Stimulated activated naive CD8-positive, alpha-beta T cell treated with anti-CD3 and anti-CD28 coated beads, Interleukin-15, Interleukin-2, amounts not matched to agents 100 ng/mL and 50 ng/mL, for 24 hours (primary cell): Measurements from ENCODE around the gene KLHL17.
A peak's percentile ranks its signal among the peaks of the same experiment; 100 is the strongest.

Source experiments
- H3K27ac Mint-ChIP-seq: one replicate; pipeline ENCODE4 v1.8.0; 2021; ENCODE audit warnings: mild to moderate bottlenecking, mixed read lengths
- H3K27me3 Mint-ChIP-seq: one replicate; pipeline ENCODE4 v1.8.0; 2021; ENCODE audit warnings: mixed read lengths
- H3K36me3 Mint-ChIP-seq: one replicate; pipeline ENCODE4 v1.8.0; 2021; ENCODE audit warnings: low read depth, mixed read lengths
- H3K4me1 Mint-ChIP-seq: one replicate; pipeline ENCODE4 v1.8.0; 2021; ENCODE audit warnings: low read depth, mixed read lengths
- H3K4me3 Mint-ChIP-seq: one replicate; pipeline ENCODE4 v1.8.0; 2021; ENCODE audit warnings: mild to moderate bottlenecking, mixed read lengths
- H3K9me3 Mint-ChIP-seq: one replicate; pipeline ENCODE4 v1.8.0; 2021; ENCODE audit warnings: mixed read lengths

KLHL17 gene

GRCh38 chr1:918843-919242 is 41.5 kb upstream of the KLHL17 start:
- H3K27me3 Mint-ChIP-seq: peaks cover 38% of the 10 kb centered on the region
- H3K4me1 Mint-ChIP-seq: peaks cover 15% of the 10 kb centered on the region
- H3K27ac Mint-ChIP-seq: no peak overlapping the region
- H3K9me3 Mint-ChIP-seq: no peaks in the 10 kb centered on the region
- no peak overlapping the region for H3K4me3 Mint-ChIP-seq
- no peaks in the 10 kb centered on the region for H3K36me3 Mint-ChIP-seq

GRCh38 chr1:919271-919872 is 41.0 kb upstream of the KLHL17 start:
- H3K4me1 Mint-ChIP-seq: peaks cover 15% of the 10 kb centered on the region
- H3K27me3 Mint-ChIP-seq: peaks cover 38% of the 10 kb centered on the region
- no peak overlapping the region for H3K4me3 Mint-ChIP-seq
- H3K9me3 Mint-ChIP-seq: no peaks in the 10 kb centered on the region
- H3K36me3 Mint-ChIP-seq: no peaks in the 10 kb centered on the region
- no peak overlapping the region for H3K27ac Mint-ChIP-seq

GRCh38 chr1:920010-920409 is 40.4 kb upstream of the KLHL17 start:
- H3K9me3 Mint-ChIP-seq: no peaks in the 10 kb centered on the region
- peaks cover 15% of the 10 kb centered on the region for H3K4me1 Mint-ChIP-seq
- H3K4me3 Mint-ChIP-seq: no peak overlapping the region
- no peaks in the 10 kb centered on the region for H3K36me3 Mint-ChIP-seq
- H3K27me3 Mint-ChIP-seq: peaks cover 38% of the 10 kb centered on the region
- no peak overlapping the region for H3K27ac Mint-ChIP-seq

- H3K4me3 Mint-ChIP-seq: no peak overlapping the region
- no peak overlapping the region for H3K27ac Mint-ChIP-seq
- no peaks in the 10 kb centered on the region for H3K36me3 Mint-ChIP-seq
- peaks cover 38% of the 10 kb centered on the region for H3K27me3 Mint-ChIP-seq
- H3K9me3 Mint-ChIP-seq: no peaks in the 10 kb centered on the region
- peaks cover 15% of the 10 kb centered on the region for H3K4me1 Mint-ChIP-seq
Observed at GRCh38 chr1:920521-920920, 39.9 kb upstream of the KLHL17 start.

- Mint-ChIP-seq H3K4me1 (peaks cover 15% of the 10 kb centered on the region), H3K27me3 (peaks cover 44% of the 10 kb centered on the region), H3K9me3 (no peaks in the 10 kb centered on the region), H3K27ac (no peak overlapping the region), H3K4me3 (no peak overlapping the region), H3K36me3 (no peaks in the 10 kb centered on the region)
Observed at GRCh38 chr1:921011-921837, 39.2 kb upstream of the KLHL17 start.

- Mint-ChIP-seq H3K9me3 (no peaks in the 10 kb centered on the region), H3K27ac (no peak within 1 kb of the TSS), H3K27me3 (peaks cover 57% of the 10 kb centered on the region), H3K4me3 (peak within 1 kb of the TSS; percentile 78), H3K4me1 (peaks cover 15% of the 10 kb centered on the region), H3K36me3 (no peaks in the 10 kb centered on the region)
Observed at GRCh38 chr1:923131-923990, 37.0 kb upstream of the KLHL17 start, which contains the start of gene SAMD11. Gene SAMD11 (plus strand): TSS chr1:923923. CDS start chr1:924432, 509 bp downstream.

- Mint-ChIP-seq H3K9me3 (no peaks in the 10 kb centered on the region), H3K27ac (no peak overlapping the region), H3K4me1 (peaks cover 15% of the 10 kb centered on the region), H3K4me3 (no peak overlapping the region), H3K27me3 (peaks cover 52% of the 10 kb centered on the region), H3K36me3 (no peaks in the 10 kb centered on the region)
Observed at GRCh38 chr1:923991-924655, 36.3 kb upstream of the KLHL17 start.

- H3K4me1 Mint-ChIP-seq: peaks cover 15% of the 10 kb centered on the region
- H3K4me3 Mint-ChIP-seq: no peak overlapping the region
- no peaks in the 10 kb centered on the region for H3K36me3 Mint-ChIP-seq
- no peak overlapping the region for H3K27ac Mint-ChIP-seq
- H3K27me3 Mint-ChIP-seq: peaks cover 52% of the 10 kb centered on the region
- H3K9me3 Mint-ChIP-seq: no peaks in the 10 kb centered on the region
Observed at GRCh38 chr1:924656-925560, 35.5 kb upstream of the KLHL17 start.

GRCh38 chr1:925561-926421 is 34.6 kb upstream of the KLHL17 start:
- H3K27me3 Mint-ChIP-seq: peaks cover 44% of the 10 kb centered on the region
- peaks cover 11% of the 10 kb centered on the region for H3K4me1 Mint-ChIP-seq

GRCh38 chr1:927234-927633 is 33.1 kb upstream of the KLHL17 start:
- H3K27me3 Mint-ChIP-seq: peaks cover 37% of the 10 kb centered on the region
- H3K4me3 Mint-ChIP-seq: no peak overlapping the region
- no peaks in the 10 kb centered on the region for H3K9me3 Mint-ChIP-seq
- peaks cover 8% of the 10 kb centered on the region for H3K4me1 Mint-ChIP-seq
- no peak overlapping the region for H3K27ac Mint-ChIP-seq
- no peaks in the 10 kb centered on the region for H3K36me3 Mint-ChIP-seq

More at GRCh38 chr1:925561-926421, 34.6 kb upstream of the KLHL17 start:
- no peak overlapping the region for H3K27ac Mint-ChIP-seq
- no peaks in the 10 kb centered on the region for H3K36me3 Mint-ChIP-seq
- H3K4me3 Mint-ChIP-seq: peak overlapping the region; percentile 35
- no peaks in the 10 kb centered on the region for H3K9me3 Mint-ChIP-seq

DNA sequence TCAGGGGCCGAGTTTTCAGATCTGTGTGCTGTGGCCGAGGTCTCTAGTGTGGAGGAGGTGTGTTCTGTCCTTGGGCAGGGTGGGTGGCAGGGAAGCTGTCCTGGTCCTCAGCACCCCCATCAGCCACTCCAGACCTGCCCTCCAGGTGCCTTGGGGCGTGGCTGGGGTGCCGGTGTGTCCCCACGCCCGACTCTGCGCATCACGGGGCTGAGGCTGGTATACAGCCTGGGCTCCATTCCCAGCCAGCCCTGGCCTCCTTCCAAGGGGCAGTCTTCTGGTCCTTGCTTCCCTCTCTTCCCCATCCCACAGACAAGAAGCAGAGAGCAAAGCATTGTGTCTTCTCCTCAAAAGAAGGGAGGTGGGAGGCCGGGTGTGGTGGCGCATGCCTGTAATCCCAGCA is 32.6 kb upstream of the KLHL17 start:
- Mint-ChIP-seq H3K27me3 (peaks cover 33% of the 10 kb centered on the region), H3K4me3 (no peak overlapping the region), H3K4me1 (peaks cover 8% of the 10 kb centered on the region), H3K27ac (no peak overlapping the region), H3K36me3 (no peaks in the 10 kb centered on the region), H3K9me3 (no peaks in the 10 kb centered on the region)

DNA sequence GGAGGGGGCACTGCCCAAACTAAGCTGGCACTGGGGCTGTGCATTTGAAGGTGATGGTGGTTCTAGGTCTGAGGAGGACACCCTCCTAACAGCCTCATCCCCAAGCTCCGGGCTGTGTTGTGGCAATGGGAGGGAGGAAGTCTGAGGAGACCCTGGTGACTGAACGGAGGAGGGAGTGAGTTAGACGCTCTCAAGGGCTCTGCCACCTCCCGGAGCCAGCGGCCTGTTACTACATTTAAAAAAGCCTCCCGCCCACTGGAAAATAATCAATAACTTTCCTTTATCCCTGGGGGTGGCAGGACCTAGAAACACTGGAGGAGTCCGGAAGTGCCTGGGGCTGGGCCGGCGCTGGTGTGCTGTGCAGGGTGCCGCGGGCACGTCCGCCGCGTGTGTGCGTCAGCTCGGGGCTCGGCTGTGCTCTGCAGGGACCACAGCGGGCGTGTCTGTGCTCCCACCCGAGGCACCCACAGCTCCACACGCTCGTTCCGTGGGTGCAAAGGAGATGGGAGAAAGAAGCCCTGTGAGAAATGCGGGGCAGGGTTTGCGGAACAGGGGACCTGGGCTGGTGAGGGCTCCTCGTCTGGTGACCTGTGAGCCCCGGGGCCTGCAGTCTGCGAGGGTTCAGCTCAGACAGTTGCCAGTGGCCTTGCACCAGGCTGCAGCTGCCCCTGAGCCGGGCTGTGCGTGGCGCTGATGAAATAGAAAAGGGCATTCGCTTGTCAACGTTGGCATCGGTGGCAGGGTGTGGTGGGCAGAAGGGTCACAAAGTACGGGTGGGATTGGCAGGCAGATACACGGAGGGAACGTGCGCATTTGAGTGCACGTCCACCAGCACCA is 31.3 kb upstream of the KLHL17 start:
- peaks cover 26% of the 10 kb centered on the region for H3K27me3 Mint-ChIP-seq
- H3K9me3 Mint-ChIP-seq: no peaks in the 10 kb centered on the region
- H3K4me3 Mint-ChIP-seq: no peak overlapping the region

More for the DNA sequence above, 31.3 kb upstream of the KLHL17 start:
- Mint-ChIP-seq H3K4me1 (peaks cover 2% of the 10 kb centered on the region), H3K36me3 (no peaks in the 10 kb centered on the region), H3K27ac (no peak overlapping the region)
